IMR-90 (cell line): Measurements from ENCODE around the gene HES6. TPM values are rescaled to one million over a fixed set of nuclear protein-coding genes. Genes with fewer than 3 reads are reported as not detected.

ENCODE experiments used
- ATAC-seq: fragments of 200-7000 bp; cut with Tn5 transposase; 2 replicates; pipeline ENCODE4 v1.9.1; 2020; ENCODE audit warnings: low read depth, mild to moderate bottlenecking, moderate library complexity
- BruUV-seq: library from RNA; stranded (reverse); fragments of 400-500 nt; replicated peaks from 2 replicates; lab custom pipeline; 2021; lab: Mats Ljungman, UMichigan
- CTCF ChIA-PET: fragments of 300-600 bp; formaldehyde crosslinking; extraction: SDS; loops from one replicate; lab custom pipeline; 2021; ENCODE audit warnings: antibody characterized with exemption; lab: Yijun Ruan, JAX
- POLR2A ChIA-PET: fragments of 300-600 bp; sonication (Branson Sonifier 250); formaldehyde crosslinking; loops from one replicate; lab custom pipeline; 2022; ENCODE audit warnings: antibody characterized with exemption; ENCODE audit not compliant: unreplicated experiment; lab: Charles Lee
- DNase-seq: peaks from one replicate; pipeline ENCODE4 v3.0.0; 2013
- H2AFZ ChIP-seq: replicated peaks from 2 replicates; pipeline ENCODE3; 2013; ENCODE audit warnings: low read length, mild to moderate bottlenecking; ENCODE audit not compliant: poor library complexity
- H2AK5ac ChIP-seq: 2 replicates; pipeline ENCODE4 v1.6.1; 2013; ENCODE audit warnings: low read depth, low read length, inconsistent platforms
- H2AK9ac ChIP-seq: replicated peaks from 2 replicates; pipeline ENCODE3; 2013; ENCODE audit warnings: mild to moderate bottlenecking, low read depth, low read length, moderate library complexity; ENCODE audit not compliant: poor library complexity
- H2BK120ac ChIP-seq: 2 replicates; pipeline ENCODE4 v1.6.1; 2013; ENCODE audit warnings: low read depth, low read length, inconsistent platforms
- H2BK15ac ChIP-seq: 3 replicates; pipeline ENCODE4 v1.6.1; 2013; ENCODE audit warnings: low read depth, low read length, inconsistent platforms
- H2BK20ac ChIP-seq: 2 replicates; pipeline ENCODE4 v1.6.1; 2013; ENCODE audit warnings: low read depth, mild to moderate bottlenecking, inconsistent platforms, low read length, moderate library complexity
- H2BK5ac ChIP-seq: 2 replicates; pipeline ENCODE4 v1.6.1; 2013; ENCODE audit warnings: mild to moderate bottlenecking, low read depth, low read length, inconsistent platforms; ENCODE audit not compliant: poor library complexity, severe bottlenecking
- H3K14ac ChIP-seq: replicated peaks from 2 replicates; pipeline ENCODE4 v1.6.1; 2013; ENCODE audit warnings: low read depth, low read length, inconsistent platforms
- H3K18ac ChIP-seq: 2 replicates; pipeline ENCODE4 v1.6.1; 2013; ENCODE audit warnings: low read depth, low read length, control low read depth
- H3K23ac ChIP-seq: 2 replicates; pipeline ENCODE4 v1.6.1; 2013; ENCODE audit warnings: low read depth, low read length, inconsistent platforms
- H3K27ac ChIP-seq: 2 replicates; pipeline ENCODE4 v1.5.1; 2013; ENCODE audit warnings: mild to moderate bottlenecking, control low read depth, low read length; ENCODE audit not compliant: insufficient read depth
- H3K27me3 ChIP-seq: 2 replicates; pipeline ENCODE4 v1.6.1; 2013; ENCODE audit warnings: low read length; ENCODE audit not compliant: control insufficient read depth, insufficient read depth
- H3K36me3 ChIP-seq: 2 replicates; pipeline ENCODE4 v1.6.1; 2013; ENCODE audit warnings: low read length, mixed read lengths; ENCODE audit not compliant: control insufficient read depth, insufficient read depth
- H3K4ac ChIP-seq: 2 replicates; pipeline ENCODE4 v1.6.1; 2013; ENCODE audit warnings: low read depth, low read length, inconsistent platforms
- H3K4me1 ChIP-seq: 2 replicates; pipeline ENCODE4 v1.6.1; 2013; ENCODE audit warnings: low read length, mixed read lengths; ENCODE audit not compliant: control insufficient read depth, insufficient read depth
- H3K4me2 ChIP-seq: 2 replicates; pipeline ENCODE4 v1.6.1; 2013; ENCODE audit warnings: low read depth, mild to moderate bottlenecking, control low read depth, low read length, moderate library complexity
- H3K4me3 ChIP-seq: 2 replicates; pipeline ENCODE4 v1.5.1; 2013; ENCODE audit warnings: low read depth, mild to moderate bottlenecking, control low read depth, low read length, moderate library complexity; ENCODE audit not compliant: insufficient read depth
- H3K56ac ChIP-seq: 2 replicates; pipeline ENCODE4 v1.6.1; 2013; ENCODE audit warnings: low read length, inconsistent platforms; ENCODE audit not compliant: insufficient read depth; ENCODE audit errors: extremely low read depth
- H3K79me1 ChIP-seq, 2 experiments: 2 replicates each; pipeline ENCODE4 v1.6.1; 2013; ENCODE audit warnings: low read length in 2 of 2, inconsistent platforms in 1 of 2, low read depth in 1 of 2
- H3K9ac ChIP-seq: 2 replicates; pipeline ENCODE4 v1.6.1; 2013; ENCODE audit warnings: low read depth, low read length, control low read depth
- H3K9me1 ChIP-seq: 2 replicates; pipeline ENCODE4 v1.6.1; 2013; ENCODE audit warnings: low read length, inconsistent platforms; ENCODE audit not compliant: insufficient read depth
- H3K9me3 ChIP-seq: 2 replicates; pipeline ENCODE4 v1.6.1; 2013; ENCODE audit warnings: low read length; ENCODE audit not compliant: control insufficient read depth, insufficient read depth
- H4K20me1 ChIP-seq: 2 replicates; pipeline ENCODE4 v1.6.1; 2013; ENCODE audit warnings: low read length, inconsistent platforms; ENCODE audit not compliant: insufficient read depth
- H4K5ac ChIP-seq: 2 replicates; pipeline ENCODE4 v1.6.1; 2013; ENCODE audit warnings: mild to moderate bottlenecking, low read depth, low read length, control low read depth
- H4K8ac ChIP-seq, 2 experiments: 2 replicates each; pipeline ENCODE4 v1.6.1; 2013; ENCODE audit warnings: low read depth in 2 of 2, low read length in 2 of 2, control low read depth in 1 of 2, inconsistent platforms in 1 of 2
- H4K91ac ChIP-seq: 2 replicates; pipeline ENCODE4 v1.6.1; 2013; ENCODE audit warnings: low read depth, low read length, inconsistent platforms; ENCODE audit not compliant: insufficient read depth
- BHLHE40 ChIP-seq: fragments of 150-350 bp; IDR thresholded peaks from 2 replicates; pipeline ENCODE4 v1.6.1; 2016; ENCODE audit warnings: mild to moderate bottlenecking, low read depth, low read length
- CEBPB ChIP-seq: IDR thresholded peaks from 2 replicates; pipeline ENCODE4 v1.6.1; 2012; ENCODE audit warnings: low read depth, low read length, improper control_type of control experiment
- MAFK ChIP-seq: IDR thresholded peaks from 2 replicates; pipeline ENCODE4 v1.6.1; 2012; ENCODE audit warnings: low read depth, low read length, improper control_type of control experiment
- NFE2L2 ChIP-seq: fragments of 150-350 bp; IDR thresholded peaks from 2 replicates; pipeline ENCODE4 v1.6.1; 2016; ENCODE audit warnings: low read depth, mild to moderate bottlenecking, low read length
- RAD21 ChIP-seq: IDR thresholded peaks from 2 replicates; pipeline ENCODE4 v1.6.1; 2012; ENCODE audit warnings: low read length, improper control_type of control experiment
- RCOR1 ChIP-seq: IDR thresholded peaks from 2 replicates; pipeline ENCODE4 v1.6.1; 2012; ENCODE audit warnings: mild to moderate bottlenecking, low read length, improper control_type of control experiment; ENCODE audit not compliant: insufficient replicate concordance
- USF2 ChIP-seq: fragments of 150-350 bp; IDR thresholded peaks from 2 replicates; pipeline ENCODE4 v1.6.1; 2017; ENCODE audit warnings: mild to moderate bottlenecking, antibody characterized with exemption, low read length, low read depth
- WGBS, 2 experiments: methylation state at CpG; one replicate each; pipeline versions ENCODE4 v1.1.5 to v1.1.7; 2013; ENCODE audit warnings: missing lambda C conversion rate in 2 of 2; ENCODE audit not compliant: insufficient read length in 1 of 2; ENCODE audit errors: extremely low coverage in 2 of 2; 5-methylcytosine and 5-hydroxymethylcytosine counted together
- dilution Hi-C: fragments of 300-500 bp; cut with HindIII; formaldehyde crosslinking; loops from one replicate; pipeline ENCODE4 v1.14.3; 2018; ENCODE audit warnings: low sequenced_read_pairs; ENCODE audit not compliant: unreplicated experiment
- in situ Hi-C: fragments of 300-500 bp; cut with MboI; formaldehyde crosslinking; loops from 3 replicates; pipeline ENCODE4 v1.14.3; 2019; ENCODE audit warnings: low sequenced_read_pairs, inconsistent platforms, mixed read lengths
- intact Hi-C: fragments of 100-400 bp; cut with micrococcal nuclease; formaldehyde crosslinking; loops from 2 replicates; pipeline ENCODE4 v1.10.0; 2022
- polyA plus RNA-seq, 3 experiments: library from polyadenylated mRNA; depleted of rRNA; stranded (reverse); fragments of >200 nt; gene quantifications; 2 replicates each; pipeline ENCODE4 v1.2.3, GENCODE V29; 2012; ENCODE audit warnings: low replicate concordance in 1 of 3
- total RNA-seq: library from RNA; depleted of rRNA; stranded (reverse); fragments of >200 nt; gene quantifications from 2 replicates; pipeline ENCODE4 v1.2.3, GENCODE V29; 2012

HES6 gene
- total and polyA plus RNA-seq, 2 of the 4 experiments (the other 2 are of a cell fraction), result 1.3 to 3.3 TPM

GRCh38 chr2:238227587-238228032 lies 12.2 kb downstream of the HES6 start:
- H3K79me1 ChIP-seq, result no peaks in the 10 kb centered on the region
- no peaks in the 10 kb centered on the region for H3K9me1 ChIP-seq
- H2BK5ac ChIP-seq, result no peak overlapping the region
- no peak overlapping the region for H4K91ac ChIP-seq
- WGBS, 2 experiments, result 84% methylated on average over 3 of the region's 11 CpGs; no CpG with 5 or more reads in 1 of the 2 experiments
- in situ Hi-C loops, result no loop called here
- H3K18ac ChIP-seq, result no peak overlapping the region
- no peak overlapping the region for H3K4me3 ChIP-seq
- H3K23ac ChIP-seq, result no peak overlapping the region
- dilution Hi-C loops, result no loop called here
- no peak overlapping the region for H3K14ac ChIP-seq
- H3K4ac ChIP-seq, result no peak overlapping the region
- POLR2A ChIA-PET, result no interaction called here
- DNase-seq (no peak), ATAC-seq (no peak)
- CTCF ChIA-PET, result no interaction called here
- no peak overlapping the region for H3K4me2 ChIP-seq
- no peak overlapping the region for H2BK15ac ChIP-seq
- no peak overlapping the region for H4K5ac ChIP-seq
- H3K27ac ChIP-seq, result no peak overlapping the region
- no peaks in the 10 kb centered on the region for H3K36me3 ChIP-seq
- no peak overlapping the region for H3K9ac ChIP-seq
- no peaks in the 10 kb centered on the region for H3K9me3 ChIP-seq
- no peak overlapping the region for H2AK9ac ChIP-seq
- no peak overlapping the region for H4K8ac ChIP-seq
- H4K20me1 ChIP-seq, result no peaks in the 10 kb centered on the region
- H3K4me1 ChIP-seq, result 0 out of 2 replicates have a peak, but pooled peaks cover 2% of the 10 kb centered on the region
- no peak for TF ChIP-seq RAD21
- no peak for TF ChIP-seq RCOR1
- TF ChIP-seq NFE2L2, result no peak
- TF ChIP-seq USF2, result no peak
- no peak for TF ChIP-seq CEBPB
- TF ChIP-seq BHLHE40, result no peak
- TF ChIP-seq MAFK, result no peak
- no peak overlapping the region for H3K56ac ChIP-seq
- no peak overlapping the region for H2BK120ac ChIP-seq
- no peak overlapping the region for H2AFZ ChIP-seq
- H2AK5ac ChIP-seq, result no peak overlapping the region
- H2BK20ac ChIP-seq, result no peak overlapping the region
- intact Hi-C loops, result no loop called here
- peaks cover 32% of the 10 kb centered on the region for H3K27me3 ChIP-seq
- BruUV-seq, result no TSS peak
